Lower leg skin (tissue), 3 donors: ENCODE measurements around the gene UQCRH.
"Not testable (repeated sequence)": the region's sequence is repeated elsewhere in the genome, so short reads cannot be mapped to it uniquely, and the experiment has no call there.

Experiments
- POLR2A ChIP-seq, 2 donors: fragments of 450-650 bp; IDR thresholded peaks; one replicate each; pipeline ENCODE4 v1.6.1; 2016 to 2017; ENCODE audit warnings: antibody characterized with exemption in 2 of 2, mild to moderate bottlenecking in 1 of 2, moderate library complexity in 1 of 2
- TF ChIP-seq, protein P1 (sequence below), 3 donors: fragments of 450-650 bp; IDR thresholded peaks; one replicate each; pipeline ENCODE4 v1.5.1; 2016; ENCODE audit warnings: antibody characterized with exemption in 3 of 3, mild to moderate bottlenecking in 3 of 3, moderate library complexity in 2 of 3

DNA sequence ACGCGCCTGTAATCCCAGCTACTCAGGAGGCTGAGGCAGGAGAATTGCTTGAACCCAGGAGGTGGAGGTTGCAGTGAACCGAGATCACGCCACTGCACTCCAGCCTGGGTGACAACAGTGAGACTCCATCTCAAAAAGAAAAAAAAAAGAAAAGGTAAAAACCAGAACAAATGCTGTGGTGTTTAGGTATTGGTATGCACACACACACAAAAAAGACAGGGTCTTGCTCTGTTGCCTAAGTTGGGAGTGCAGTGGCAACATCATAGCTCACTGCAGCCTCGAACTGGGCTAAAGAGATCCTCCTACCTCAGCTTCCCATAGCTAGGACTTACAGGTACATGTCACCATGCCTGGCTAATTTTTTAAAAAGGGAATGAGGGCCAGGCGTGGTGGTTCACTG lies 15.8 kb downstream of the UQCRH start:
- TF ChIP-seq, protein P1, sequence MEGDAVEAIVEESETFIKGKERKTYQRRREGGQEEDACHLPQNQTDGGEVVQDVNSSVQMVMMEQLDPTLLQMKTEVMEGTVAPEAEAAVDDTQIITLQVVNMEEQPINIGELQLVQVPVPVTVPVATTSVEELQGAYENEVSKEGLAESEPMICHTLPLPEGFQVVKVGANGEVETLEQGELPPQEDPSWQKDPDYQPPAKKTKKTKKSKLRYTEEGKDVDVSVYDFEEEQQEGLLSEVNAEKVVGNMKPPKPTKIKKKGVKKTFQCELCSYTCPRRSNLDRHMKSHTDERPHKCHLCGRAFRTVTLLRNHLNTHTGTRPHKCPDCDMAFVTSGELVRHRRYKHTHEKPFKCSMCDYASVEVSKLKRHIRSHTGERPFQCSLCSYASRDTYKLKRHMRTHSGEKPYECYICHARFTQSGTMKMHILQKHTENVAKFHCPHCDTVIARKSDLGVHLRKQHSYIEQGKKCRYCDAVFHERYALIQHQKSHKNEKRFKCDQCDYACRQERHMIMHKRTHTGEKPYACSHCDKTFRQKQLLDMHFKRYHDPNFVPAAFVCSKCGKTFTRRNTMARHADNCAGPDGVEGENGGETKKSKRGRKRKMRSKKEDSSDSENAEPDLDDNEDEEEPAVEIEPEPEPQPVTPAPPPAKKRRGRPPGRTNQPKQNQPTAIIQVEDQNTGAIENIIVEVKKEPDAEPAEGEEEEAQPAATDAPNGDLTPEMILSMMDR (IDR thresholded peaks at IDR 0.05) = not testable (repeated sequence)
- not testable (repeated sequence) for TF ChIP-seq POLR2A (IDR thresholded peaks at IDR 0.05)
